Cerebellar cortex (tissue), 1 donor: Measurements from ENCODE around the gene TNPO1.
"Not testable (repeated sequence)": the region's sequence is repeated elsewhere in the genome, so short reads cannot be mapped to it uniquely, and the experiment has no call there.

Experiments
- DNase-seq: peaks from one replicate; pipeline ENCODE4 v3.0.0-alpha.2; 2015; ENCODE audit warnings: low spot score

The TNPO1 gene

GRCh38 chr5:72854419-72854818 lies 38.0 kb downstream of the TNPO1 start:
- no peak for DNase-seq

GRCh38 chr5:72855821-72856220 lies 39.4 kb downstream of the TNPO1 start:
- DNase-seq, result no peak

- DNase-seq, result no peak
These were observed 40.9 kb downstream of the TNPO1 start for GRCh38 chr5:72857396-72857795.

- DNase-seq, result no peak
These were observed 42.7 kb downstream of the TNPO1 start for GRCh38 chr5:72859127-72859526.

DNA sequence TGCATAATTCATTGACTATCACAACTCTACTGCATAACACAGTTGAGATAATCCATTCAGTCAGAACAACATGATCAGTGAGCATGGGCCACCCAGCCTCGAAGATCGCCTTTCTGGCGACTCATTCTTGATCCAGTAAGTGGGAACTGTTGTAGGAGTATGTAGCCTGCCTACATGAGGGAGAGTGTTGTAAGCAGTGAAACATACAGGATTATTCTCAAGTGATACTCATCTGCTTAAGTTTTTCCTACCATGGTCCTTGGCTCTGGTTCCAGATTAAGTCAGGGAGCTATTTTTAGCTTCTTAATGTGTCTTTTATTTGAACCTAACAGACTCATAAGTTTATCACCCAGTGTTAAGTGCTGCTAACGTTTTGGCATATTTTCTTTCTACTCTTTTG lies 44.0 kb downstream of the TNPO1 start:
- DNase-seq, result no peak

GRCh38 chr5:72871366-72872024 lies 55.0 kb downstream of the TNPO1 start:
- no peak for DNase-seq

GRCh38 chr5:72878854-72879253 lies 62.4 kb downstream of the TNPO1 start:
- peak; percentile 46 for DNase-seq

GRCh38 chr5:72882989-72883388 lies 66.5 kb downstream of the TNPO1 start:
- DNase-seq, result no peak

- no peak for DNase-seq
These were observed 67.4 kb downstream of the TNPO1 start for GRCh38 chr5:72883850-72884249.

- DNase-seq, result no peak
These were observed 68.4 kb downstream of the TNPO1 start for GRCh38 chr5:72884892-72885291.

GRCh38 chr5:72885824-72886223 lies 69.4 kb downstream of the TNPO1 start:
- DNase-seq, result no peak

GRCh38 chr5:72888595-72888994 lies 72.1 kb downstream of the TNPO1 start:
- no peak for DNase-seq

GRCh38 chr5:72889324-72889723 lies 72.9 kb downstream of the TNPO1 start:
- DNase-seq, result no peak

DNA sequence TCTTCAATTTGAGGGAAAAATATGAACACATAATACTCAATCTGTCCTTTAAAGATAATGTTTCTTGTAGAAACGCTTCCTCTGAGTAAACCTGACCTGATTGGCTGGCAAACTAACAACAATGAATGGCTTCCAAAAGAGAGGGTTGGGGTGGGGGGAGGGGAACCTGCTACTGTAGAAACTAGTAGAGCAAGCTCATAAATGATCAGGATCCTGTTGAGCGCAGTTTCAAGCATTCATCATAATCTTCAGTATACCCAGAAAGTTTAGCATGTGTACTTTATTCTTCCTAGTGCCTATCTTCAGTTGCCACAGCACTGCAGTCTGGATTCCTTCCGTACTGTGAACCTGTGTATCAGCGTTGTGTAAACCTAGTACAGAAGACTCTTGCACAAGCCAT lies 76.4 kb downstream of the TNPO1 start:
- no peak for DNase-seq

DNA sequence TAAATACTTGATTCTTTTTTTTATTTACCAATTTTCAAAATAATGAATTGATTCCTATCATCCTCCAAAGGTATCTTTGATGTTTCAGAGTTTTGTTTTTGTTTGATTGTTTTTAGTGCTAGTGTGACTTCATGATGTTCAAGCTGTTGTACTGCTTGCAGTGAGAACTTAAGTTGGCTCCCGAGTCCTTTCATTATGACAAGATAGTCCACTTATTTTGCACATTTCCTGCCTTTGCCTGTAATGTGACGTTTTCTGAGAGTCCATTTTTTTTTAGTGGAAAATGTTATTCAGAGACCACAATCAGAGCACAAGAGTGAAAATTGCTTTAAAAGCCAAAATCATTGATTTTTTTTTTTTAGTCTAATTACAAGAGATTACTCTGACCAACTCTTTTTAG lies 79.3 kb downstream of the TNPO1 start:
- DNase-seq, result no peak

- DNase-seq, result no peak
These were observed 90.3 kb downstream of the TNPO1 start for GRCh38 chr5:72906806-72907205.

- no peak for DNase-seq
These were observed 92.2 kb downstream of the TNPO1 start for GRCh38 chr5:72908664-72909063.

- DNase-seq, result no peak
These were observed 100.9 kb downstream of the TNPO1 start for GRCh38 chr5:72917371-72917776.

- DNase-seq, result no peak
These were observed 104.4 kb downstream of the TNPO1 start for GRCh38 chr5:72920690-72921502.

GRCh38 chr5:72921886-72922285 lies 105.4 kb downstream of the TNPO1 start:
- no peak for DNase-seq

DNA sequence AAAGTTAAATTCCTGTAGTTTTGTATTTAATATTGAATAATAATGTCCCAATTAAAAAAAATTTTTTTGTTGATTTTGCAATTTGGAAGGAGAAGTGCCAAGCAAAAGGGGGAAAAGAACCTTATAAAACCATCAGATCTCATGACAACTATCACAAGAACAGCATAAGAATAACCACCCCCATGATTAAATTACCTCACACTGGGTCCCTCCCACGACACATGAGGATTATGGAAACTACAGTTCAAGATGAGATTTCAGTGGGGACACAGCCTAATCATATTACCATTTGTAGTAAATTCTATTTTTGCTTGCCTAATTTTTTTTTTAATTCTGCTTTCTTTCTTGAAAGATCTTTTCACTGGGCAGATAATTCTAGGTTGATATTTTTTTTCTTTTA lies 106.0 kb downstream of the TNPO1 start:
- no peak for DNase-seq

GRCh38 chr5:72925336-72926010 lies 109.0 kb downstream of the TNPO1 start:
- no peak for DNase-seq

DNA sequence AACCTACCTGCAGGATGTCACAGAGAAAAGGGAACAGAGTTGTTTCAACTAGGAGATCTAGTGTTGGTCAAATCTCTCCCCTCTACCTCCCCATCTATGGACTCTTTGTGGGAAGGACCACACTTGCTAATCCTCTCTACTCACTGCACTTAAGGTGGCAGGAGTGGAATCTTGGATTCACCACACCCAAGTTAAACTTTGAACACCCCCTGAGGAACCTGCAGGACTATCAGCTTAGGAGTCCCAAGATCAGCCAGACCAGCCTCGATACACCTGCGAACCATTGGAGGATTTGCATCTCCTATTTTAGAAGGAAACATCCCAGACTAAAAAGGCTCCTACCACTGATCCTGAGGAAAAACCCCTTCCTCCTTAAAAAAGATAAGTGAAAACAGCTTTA lies 116.2 kb downstream of the TNPO1 start:
- DNase-seq, result not testable (repeated sequence)
